HG02623 (cell line): ENCODE data around the gene NOP9.
A peak's percentile ranks its signal among the peaks of the same experiment; 100 is the strongest.

Source experiments
- ATAC-seq: cut with Tn5 transposase; IDR thresholded peaks from one replicate; pipeline ENCODE4 v1.9.1; 2021; ENCODE audit warnings: moderate library complexity; ENCODE audit not compliant: unreplicated experiment

NOP9 gene

DNA sequence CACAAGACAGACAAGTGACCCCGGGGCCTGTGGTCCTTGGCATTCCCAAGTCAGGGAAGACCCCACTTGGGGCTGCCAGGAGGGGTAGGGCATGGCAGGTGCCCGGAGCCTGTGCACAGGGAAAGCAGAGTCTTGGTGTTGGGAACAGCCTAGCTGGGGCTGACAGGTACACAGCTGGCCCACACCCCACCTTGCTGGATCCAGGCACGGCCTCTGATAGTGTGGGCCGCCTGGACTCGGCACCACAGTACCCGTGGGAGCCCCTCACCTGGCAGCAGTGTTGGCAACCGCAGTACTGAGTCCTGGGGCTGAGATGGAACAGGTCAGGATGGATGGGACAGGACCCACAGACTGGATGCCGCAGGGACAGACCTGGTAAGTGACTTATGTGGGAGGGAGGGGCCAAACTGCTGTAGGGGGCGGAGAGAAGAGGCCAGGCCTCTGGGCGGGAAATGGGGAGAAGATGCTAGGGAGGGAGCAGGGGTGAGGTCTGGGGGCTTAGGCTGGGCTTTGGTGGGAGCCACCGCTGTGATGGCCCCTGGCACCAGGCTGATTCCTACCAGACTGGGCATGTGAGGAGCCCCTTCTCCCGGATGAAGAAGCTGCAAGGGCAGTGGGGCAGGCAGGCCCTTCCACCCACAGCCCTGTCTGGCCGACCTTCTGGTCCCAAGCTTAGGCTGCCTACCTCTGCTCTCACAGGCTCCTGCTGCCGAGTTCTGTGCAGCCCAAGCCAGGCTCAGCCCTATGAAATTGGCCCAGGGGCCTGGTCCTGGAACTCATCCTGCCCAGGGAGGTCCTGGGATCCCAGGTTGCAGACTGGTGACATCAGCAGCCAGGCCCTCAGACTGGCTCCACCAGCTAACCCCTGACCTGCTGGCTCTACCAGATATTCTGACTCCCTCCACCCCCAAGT is 36.6 kb upstream of the NOP9 start, which contains the start of gene TGM1:
Gene TGM1 (minus strand): TSS at position 357 of the 913 bp plus-strand sequence. CDS start 825 bp downstream, outside the sequence.
- ATAC-seq, result no peak

DNA sequence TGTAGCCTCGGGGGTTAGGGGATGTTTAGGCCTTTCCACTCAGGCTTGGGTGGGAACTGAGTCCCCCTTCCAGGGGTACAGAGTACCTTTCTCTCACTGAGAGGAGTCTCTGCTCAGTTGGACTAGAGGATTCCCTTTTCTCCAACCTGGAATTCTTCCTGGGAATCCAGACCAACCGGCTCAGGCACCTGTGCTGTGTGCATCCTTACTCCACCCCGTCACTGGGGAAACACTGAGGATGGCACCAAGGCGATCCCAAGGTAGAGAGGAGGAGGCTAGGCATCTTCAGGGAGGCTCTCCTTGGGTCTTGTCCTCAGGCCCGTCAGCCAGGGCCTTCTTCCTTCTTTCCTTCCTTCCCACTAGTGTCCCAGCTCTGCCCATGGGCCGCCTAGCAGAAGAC is 35.8 kb upstream of the NOP9 start:
- no peak for ATAC-seq

DNA sequence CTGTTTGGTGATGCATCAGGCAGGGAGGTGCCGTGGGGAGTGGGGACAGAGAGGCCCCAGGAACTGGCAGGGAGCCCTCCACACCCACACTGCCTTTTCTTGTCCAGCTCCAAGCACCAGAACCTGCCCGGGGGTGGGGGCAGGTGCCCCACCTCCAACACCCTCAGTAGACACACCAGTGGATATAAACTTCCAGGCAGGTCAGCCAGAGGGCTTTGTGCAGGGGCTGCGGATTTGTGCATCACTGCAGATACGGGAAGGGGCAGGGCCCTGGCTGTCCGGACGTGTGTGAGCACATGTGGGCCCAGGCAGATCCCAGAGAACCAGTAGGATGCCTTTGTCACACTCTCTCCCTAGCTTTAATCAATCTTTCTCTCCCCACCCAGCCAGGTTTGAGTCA is 35.4 kb upstream of the NOP9 start:
- ATAC-seq, result no peak

DNA sequence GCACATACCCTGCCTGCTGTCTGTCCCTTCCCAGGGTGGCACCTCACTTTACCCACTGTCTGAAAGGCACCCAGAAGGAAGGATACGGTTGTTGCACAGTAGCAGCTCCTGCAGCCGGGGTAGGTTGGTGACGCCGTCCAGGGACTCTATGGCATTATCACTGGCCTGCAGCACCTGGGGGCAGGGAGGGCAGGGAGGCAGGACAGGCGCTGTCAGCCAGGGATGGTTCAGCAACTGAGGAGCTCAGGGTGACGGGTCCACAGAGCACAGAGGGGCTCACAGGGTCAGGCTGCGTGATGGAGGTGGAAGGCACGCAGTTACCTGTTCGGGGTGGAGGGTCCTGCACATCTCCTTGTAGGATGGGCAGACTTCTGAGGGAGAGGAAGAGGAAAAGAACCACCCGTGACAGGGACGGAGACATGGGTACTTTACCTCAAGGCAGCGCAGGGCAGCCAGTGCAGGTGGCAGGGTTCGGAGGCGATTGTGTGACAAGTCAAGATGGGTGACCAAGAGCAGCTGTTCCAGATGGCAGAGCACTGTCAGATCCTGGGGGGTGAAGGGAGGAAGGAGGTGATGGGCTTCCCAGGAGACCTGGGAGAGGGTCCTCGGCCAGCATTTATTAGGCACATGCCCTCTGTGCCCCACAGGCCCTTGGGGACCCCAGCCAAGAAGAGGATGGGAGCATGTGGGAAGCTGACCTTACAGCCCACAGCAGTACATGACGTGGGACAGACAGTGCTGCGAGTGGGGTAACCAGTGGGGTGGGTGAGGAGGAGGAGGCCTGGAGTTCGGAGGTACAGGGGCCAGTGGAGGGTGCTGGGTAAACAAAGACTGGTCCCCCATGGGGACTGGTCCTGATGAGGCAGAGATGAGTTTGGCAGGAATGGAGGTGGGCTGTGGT is 33.1 kb upstream of the NOP9 start:
- no peak for ATAC-seq

DNA sequence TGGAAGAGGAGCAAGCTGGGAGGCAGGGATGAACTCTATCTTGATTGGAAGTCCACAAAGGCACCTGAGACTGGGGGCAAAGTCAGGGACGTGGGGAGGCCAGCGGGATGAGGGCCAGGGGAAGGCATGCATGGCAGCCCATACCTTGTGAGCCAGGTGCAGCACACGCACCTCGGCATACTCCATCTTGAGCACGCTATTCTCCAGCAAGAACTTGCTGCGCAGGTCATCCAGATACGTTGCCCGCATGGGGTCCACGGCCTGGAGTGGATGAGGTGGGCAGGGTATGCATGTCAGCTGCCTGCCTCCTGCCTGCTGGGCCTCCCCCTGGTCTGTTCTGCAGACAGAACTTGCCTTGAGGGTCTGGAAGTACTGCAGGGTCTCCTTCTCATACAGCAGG is 32.1 kb upstream of the NOP9 start:
- ATAC-seq, result no peak

DNA sequence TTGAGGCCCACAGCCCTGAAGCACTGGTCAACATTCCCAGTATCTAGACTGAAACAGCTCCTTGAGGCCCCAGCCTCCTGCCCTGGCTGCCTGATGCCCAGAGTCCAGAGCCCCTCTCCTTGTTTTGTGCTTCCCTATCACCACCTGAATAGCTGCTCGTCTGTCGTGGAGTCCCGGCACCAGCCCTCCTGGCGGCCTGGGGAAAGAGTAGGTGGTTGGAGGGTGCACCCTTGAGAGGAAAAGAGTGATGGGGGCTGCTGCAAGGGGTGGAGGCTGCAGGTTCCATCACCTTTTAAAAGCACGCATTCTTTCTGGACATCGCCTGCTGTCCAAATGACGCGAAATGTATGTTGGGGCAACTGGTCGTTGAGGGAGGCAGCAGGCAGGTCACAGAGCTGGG is 31.4 kb upstream of the NOP9 start:
- ATAC-seq, result no peak

DNA sequence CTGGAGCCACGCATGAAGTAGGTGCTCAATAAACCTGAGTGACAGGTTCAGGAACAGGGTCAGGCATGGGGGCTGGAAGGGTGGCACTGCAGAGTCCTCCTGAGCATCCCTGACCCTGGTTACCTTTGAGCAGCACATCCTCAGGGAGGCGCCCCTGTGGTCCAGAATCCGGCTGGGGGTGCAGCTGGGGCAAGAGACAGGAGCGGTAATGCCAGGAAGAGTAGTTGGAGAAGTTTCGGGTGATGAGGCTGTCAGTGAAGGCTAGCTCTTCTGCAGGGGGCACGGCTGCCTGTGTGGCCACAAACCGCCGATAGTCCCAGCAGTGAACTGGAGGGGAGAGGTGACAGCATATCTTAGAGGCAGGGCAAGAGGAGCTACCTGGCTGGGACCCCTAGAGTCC is 30.3 kb upstream of the NOP9 start:
- no peak for ATAC-seq

DNA sequence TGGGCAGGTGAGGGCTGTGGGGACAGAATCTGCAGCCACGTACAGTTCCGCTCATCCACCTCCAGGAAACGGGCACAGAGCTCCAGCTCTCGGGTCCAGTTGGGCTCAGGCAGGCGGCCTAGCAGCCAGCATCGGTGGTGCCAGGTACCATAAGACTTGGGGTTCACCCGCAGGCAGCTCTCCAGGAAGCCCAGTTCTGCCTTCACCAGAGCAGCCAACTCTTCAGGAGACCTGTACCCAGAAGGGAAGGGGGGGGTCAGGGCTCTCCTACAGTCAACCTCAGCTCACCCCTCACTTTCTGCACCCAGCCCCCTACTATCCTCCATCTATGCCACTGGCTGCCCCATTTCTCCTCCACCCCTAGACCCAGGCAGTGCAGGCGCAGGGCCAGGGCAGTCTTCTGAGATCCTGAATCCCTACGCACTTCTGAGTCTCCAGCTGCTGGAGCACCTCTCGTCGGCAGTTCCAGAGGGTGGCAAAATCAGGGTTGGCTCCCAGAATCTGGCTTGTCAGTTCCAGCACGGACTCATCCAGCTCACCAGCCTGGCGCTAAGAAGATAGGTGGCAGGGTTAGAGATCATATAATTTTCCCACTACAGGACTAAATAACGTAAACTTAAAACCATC is 29.6 kb upstream of the NOP9 start:
- ATAC-seq, result no peak

DNA sequence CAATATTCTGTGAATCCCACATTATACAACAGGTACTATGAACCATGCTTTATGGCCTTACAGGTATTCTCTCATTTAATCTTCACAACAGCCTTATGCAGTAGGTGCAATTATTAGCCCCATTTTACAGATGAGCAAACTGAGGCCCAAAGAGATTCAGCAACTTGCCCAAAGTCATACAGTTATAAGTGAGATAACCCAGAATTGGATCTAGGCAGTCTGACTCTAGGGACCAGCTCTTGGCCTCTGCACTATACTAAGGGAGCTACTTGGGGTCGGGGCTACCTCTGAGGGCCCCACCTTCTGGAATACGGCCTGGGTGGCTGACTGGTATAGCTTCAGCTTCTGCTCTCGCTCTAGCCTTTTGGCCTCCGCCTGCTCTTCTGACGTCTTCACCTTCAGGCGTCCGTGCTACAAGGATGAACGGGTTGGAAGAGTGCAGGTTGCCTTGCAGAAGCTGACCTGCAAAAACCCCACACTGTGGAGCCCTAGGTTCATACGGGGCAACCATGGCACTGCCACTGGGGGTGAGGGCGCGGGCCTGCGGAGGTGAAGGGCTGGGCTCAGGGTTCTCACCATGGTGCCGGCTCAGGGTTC is 29.0 kb upstream of the NOP9 start:
- no peak for ATAC-seq

DNA sequence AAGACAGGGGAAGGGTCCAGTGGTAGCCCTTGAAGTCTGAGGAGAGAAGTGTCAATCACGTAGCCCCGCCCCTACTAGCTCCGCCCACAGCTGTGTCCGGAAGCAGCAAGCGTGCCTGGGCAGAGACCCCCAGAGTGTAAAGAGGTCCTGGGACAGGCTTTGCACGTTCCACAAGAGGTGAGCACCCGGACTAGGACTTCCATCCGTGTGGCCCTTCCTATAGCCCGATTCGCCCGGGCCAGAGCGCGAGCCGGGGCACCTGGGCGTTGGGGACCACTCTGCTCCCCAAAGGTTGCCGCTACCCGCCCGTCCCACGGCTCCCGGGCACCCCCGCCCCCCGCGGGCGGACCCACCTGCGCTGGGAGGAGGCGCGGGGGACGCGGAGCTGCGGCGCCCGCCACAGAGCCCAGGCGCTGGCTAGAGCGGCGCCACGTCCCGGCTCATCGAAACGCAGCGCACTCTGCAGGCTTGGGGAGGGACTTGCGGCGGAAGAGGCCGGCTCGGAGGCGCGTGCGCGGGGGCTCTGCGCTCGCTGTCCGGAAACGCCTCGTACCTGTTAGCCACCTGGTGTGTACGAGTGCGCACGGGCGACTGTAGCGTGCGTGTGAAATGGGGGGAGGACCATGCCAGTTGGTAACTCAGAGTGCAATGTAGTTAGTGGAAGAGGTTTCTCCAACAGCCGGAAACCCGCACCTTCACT is 28.4 kb upstream of the NOP9 start, which contains the start of gene RABGGTA:
Gene RABGGTA (minus strand): TSS at position 464 of the 700 bp plus-strand sequence. CDS start 482 bp downstream, outside the sequence.
- peak; percentile 80 for ATAC-seq

DNA sequence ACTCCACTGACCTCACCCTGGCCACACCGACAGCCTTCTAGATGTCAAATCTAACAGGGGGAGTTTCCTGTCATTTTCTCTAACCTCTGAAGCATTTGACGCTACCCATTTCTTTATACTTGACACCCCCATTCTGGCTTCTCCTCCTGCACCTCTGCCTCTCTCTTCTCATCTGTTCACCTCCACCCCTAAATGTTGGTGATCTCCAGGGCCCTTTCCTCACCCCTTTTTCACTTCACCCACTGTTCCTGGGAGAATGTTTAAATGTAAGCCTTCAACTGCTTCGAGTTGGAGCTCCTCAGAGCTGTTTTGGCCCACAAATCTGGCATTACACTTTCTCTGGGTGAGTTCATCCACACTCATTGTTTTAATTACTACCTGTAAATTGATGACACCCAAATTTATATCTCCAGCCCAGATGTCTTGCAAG is 27.8 kb upstream of the NOP9 start:
- ATAC-seq, result no peak

DNA sequence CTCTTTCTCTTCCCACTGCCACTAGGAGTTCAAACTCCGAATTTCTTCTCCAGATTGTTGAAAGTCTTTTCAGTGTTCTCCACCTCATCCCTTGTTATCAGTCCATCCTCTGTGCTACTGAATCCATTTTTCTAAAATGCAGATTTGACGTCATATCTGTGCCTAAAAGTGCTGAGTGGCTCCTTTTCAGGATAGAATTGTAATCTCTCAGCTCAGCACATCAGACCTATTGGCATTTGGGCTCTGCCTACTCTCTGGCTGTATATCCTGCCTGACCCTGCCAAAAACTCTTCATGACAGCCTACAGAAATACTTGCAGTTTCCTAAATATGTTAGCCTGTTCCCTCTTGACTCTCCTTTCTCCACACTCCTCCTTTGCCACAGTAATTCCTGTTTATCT is 27.2 kb upstream of the NOP9 start:
- ATAC-seq, result no peak

DNA sequence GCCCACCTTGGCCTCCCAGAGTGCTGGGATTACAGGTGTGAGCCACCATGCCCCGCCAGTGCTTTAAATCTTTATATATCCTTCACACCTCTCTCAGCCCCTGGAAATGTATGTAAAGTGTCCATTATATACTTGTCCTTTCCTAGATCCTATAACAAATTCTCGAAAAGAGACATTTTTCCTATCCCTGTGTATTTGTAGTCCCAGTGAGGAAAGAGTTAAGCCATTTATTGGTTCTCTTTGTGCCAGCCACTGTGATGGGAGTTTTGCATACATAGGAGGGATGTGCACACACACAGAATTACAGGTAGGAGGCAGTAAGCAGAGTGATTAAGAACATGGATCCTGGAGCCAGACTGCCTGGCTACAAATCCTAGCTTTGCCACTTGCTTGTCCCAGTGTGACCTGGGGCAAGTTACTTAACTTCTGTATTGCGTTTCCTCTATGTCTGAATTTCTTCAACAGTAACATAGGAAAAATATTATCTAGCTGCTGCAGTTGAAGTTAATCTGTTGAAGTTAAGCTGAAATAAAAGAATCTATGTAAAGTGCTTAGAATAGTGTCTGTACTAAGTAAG is 26.1 kb upstream of the NOP9 start:
- no peak for ATAC-seq

DNA sequence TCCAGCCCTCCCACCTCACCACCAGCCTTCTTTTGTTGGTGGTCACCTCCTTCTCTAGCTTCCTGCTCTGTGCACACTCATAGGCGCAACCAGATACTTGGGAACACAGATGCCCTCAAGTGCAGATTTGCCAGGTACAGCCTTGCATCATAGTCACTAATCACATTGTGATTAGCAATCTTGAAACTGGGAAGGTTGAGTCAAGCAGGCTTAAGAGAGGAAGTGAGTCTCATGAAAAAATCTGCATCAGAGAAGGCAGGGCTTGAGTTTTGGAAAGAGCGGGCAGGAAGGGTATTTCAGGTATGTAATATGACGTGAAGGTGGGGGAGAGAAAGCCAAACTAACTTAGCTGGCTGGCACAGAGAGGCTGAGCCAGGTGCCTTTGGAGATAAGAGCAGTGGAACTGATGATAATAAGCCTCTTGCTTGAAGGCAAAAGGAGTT is 25.5 kb upstream of the NOP9 start:
- peak; percentile 45 for ATAC-seq

DNA sequence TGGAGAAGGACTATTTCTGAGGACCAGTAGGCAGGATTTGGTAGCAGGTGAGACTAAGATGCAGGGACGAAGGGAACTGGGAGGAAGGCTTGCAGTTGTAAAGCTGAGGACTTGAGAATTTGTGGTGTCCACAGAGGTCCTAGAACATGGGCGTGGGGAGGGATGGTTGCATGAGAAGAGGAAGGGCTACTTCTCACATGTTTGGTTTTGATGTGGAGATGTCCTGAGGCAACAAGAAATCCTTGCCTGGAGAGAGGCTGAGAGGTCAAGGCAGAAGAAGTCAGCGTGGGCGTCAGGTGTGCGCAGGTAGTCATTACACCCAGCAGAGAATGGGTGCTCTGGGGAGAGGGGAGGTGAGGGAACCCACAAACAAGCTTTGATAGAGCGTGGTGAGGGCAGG is 22.6 kb upstream of the NOP9 start:
- ATAC-seq, result no peak

DNA sequence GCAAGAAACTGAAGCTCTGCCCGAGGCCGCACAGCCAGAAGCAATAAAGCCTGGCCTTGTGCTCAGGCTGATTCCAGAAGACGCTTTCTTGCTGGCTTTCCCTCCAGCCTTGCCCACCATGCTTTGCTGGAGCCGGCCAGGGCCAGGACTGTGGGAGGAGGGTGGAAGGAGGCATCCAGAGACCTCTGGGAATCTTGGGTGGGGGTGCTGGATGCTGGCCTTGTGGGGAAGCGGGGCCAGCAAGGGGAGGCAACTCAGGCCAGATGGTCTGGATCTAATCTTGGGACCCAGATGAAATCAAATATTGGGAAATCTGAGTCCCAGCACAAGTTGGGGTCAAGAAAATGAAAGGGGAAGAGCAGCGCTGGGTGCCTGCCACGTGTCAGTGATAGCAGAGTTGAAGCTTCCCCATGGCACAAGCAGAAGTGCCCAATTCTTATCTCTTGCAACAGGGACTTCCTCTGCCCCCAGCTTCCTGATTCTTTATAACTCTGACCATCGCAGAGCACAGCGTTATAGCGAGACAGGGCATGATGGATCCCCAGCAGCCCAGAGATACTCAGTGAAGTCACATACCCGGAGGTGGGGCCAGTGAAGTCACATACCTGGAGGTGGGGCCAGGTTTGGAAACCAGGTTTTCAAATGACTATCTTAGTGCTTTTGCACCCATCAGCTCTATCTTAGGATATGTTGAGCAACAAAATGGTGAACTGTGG is 21.9 kb upstream of the NOP9 start:
- ATAC-seq, result no peak

DNA sequence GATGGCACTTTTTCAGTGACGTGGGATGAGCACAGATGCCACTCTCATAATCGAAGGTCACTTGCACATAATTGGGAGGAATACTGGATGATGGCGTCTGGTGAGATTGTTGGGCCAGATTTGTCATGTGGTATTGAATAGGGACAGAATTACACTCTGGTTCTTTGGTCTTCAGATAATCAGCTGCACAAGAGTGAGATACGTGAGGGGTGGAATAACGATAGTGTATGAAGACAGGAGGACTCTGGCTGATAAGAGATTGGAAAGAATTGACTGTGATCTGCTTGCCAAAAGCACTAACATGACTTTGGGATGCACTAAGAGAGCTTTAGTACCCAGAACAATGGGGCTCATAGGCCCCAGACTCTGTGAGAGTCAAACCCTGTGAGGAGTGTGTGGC is 21.2 kb upstream of the NOP9 start:
- ATAC-seq, result no peak

DNA sequence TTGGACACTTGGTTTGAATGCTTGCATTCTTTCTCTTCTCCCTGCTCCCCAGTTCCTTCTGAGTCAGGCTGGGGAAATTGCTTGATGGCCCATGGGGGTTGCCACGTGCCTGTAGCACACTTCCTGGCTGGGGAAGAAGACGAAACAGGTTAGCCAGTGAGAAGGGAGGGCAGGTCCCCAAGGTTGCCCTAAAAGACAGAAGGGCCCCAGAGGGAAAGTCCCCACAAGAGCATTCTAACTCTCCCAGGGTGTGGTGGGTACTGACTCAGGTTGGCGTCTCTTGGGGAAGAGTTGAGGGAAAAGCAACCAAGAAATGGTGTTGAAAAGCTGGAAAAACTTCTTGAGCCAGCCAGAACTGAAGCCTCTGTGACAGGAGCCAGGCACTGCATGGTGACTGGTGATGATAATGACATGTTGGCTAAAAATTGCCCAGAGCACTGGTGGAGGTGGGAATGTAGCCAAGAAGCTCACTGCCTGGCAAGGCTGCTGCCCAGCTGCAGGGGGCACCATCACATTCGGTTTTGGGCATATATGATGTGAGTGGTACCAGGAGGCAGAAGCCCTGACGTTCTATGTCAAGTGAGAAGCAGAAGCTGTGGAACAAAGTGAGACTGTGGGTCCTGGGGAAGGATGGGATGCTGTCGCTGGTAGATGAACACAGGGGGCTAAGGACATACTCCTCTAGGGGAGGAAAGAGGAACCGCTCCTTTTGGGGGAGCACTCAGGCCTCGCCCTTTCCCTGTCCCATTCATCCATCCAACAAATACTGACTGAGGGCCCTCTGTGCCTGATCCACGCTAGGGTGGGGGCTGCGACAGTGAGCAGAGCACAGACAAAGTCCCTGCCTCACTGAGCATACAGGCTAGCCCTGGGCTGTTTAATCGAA is 20.1 kb upstream of the NOP9 start:
- peak; percentile 62 for ATAC-seq
